ENCODE measurements around the gene RASA1. TPM values are rescaled to one million over a fixed set of nuclear protein-coding genes. Genes with fewer than 3 reads are reported as not detected.

Gene RASA1
- total RNA-seq, 1 experiment from 2014 or later = 29.6 TPM

DNA sequence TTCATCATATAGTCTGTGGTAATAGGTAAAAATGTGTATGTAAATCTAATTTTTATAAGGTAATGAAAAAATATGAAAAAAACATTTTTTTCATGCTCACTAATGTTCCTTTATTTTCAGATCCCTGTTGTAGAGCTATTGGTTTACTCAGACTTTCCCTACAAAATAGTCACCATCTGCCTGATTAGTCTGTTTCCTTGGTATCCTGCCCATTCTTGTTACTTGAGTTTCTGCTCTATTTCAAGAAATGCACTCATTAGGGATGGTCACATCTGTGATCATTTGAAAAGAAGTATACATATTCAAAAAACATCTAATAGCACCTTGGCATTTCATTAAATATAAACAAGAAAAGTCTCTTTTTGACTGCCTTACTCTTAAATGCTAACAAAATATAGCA, 21.6 kb upstream of the RASA1 start:
- no peaks in the 10 kb centered on the region for H3K9me3 Mint-ChIP-seq
- Histone ChIP-seq H2BK12ac (ENCODE audit: insufficient read length, low read depth, low read length) (no peak overlapping the region), H2BK120ac (ENCODE audit: low read depth, low read length, poor library complexity, severe bottlenecking) (no peak overlapping the region), H3K79me2 (ENCODE audit: insufficient read depth, low read length) (no peaks in the 10 kb centered on the region), H3K56ac (ENCODE audit: insufficient read length, low read depth, low read length) (no peak overlapping the region), H3K27ac (ENCODE audit: insufficient read length, low read depth, low read length) (no peak overlapping the region), H3K79me1 (ENCODE audit: insufficient read depth, low read depth, low read length, poor library complexity, severe bottlenecking) (no peaks in the 10 kb centered on the region), H3K27me3 (ENCODE audit: insufficient read depth, low read length) (no peaks in the 10 kb centered on the region), H4K8ac (replicated peaks; ENCODE audit: insufficient read length, low read depth, low read length) (no peak overlapping the region), H2BK5ac (ENCODE audit: insufficient read length, low read length) (no peak overlapping the region), H4K20me1 (ENCODE audit: control insufficient read depth, insufficient read depth, insufficient read length) (no peaks in the 10 kb centered on the region), H3K23ac (ENCODE audit: insufficient read length, low read depth, low read length) (no peak overlapping the region), H2BK15ac (ENCODE audit: low read depth, low read length) (no peak overlapping the region), H3K4ac (ENCODE audit: low read depth, low read length) (no peak overlapping the region), H3K9ac (ENCODE audit: extremely low read depth, insufficient read length, low read length) (no peak overlapping the region), H3K23me2 (ENCODE audit: insufficient read length, low read depth, low read length, poor library complexity, severe bottlenecking) (no peaks in the 10 kb centered on the region), H4K5ac (ENCODE audit: insufficient read length, low read depth, low read length) (no peak overlapping the region), H3T11ph (ENCODE audit: low read length) (no peak overlapping the region), H3K4me2 (ENCODE audit: insufficient read depth, insufficient read length, low read length) (no peak overlapping the region), H2AK5ac (ENCODE audit: insufficient read length, low read length) (no peak overlapping the region), H2AFZ (ENCODE audit: low read length) (no peak overlapping the region), H3K9me3 (ENCODE audit: control insufficient read depth, low read depth, low read length) (no peaks in the 10 kb centered on the region), H4K91ac (ENCODE audit: insufficient read length, low read depth, low read length) (no peak overlapping the region), H3K14ac (ENCODE audit: insufficient read depth, low read length) (no peak overlapping the region), H2BK20ac (ENCODE audit: low read depth, low read length, poor library complexity, severe bottlenecking) (no peak overlapping the region), H3K18ac (ENCODE audit: insufficient read length, low read depth, low read length) (no peak overlapping the region), H3K4me1 (ENCODE audit: insufficient read depth, low read length) (no peaks in the 10 kb centered on the region)
- TF ChIP-seq CTCF (conservative IDR thresholded peaks at IDR 0.05) = no peak
- H3K4me3 Mint-ChIP-seq = no peak overlapping the region
- H3K27ac Mint-ChIP-seq = no peak overlapping the region
- no peaks in the 10 kb centered on the region; the same call in 1 of the 2 replicates for H3K27me3 Mint-ChIP-seq (ENCODE audit: low read depth)
- H3K4me1 Mint-ChIP-seq = no peaks in the 10 kb centered on the region
- no peaks in the 10 kb centered on the region; a peak in 1 of 7 replicates for H3K36me3 Mint-ChIP-seq (ENCODE audit: insufficient read depth in 1 of 3, low read depth in 3 of 3)
- no peak for DNase-seq

Data from H9 (cell line).